GM18508 (cell line): Measurements from ENCODE around the gene SMIM24.
"Not testable (repeated sequence)": the region's sequence is repeated elsewhere in the genome, so short reads cannot be mapped to it uniquely, and the experiment has no call there.

Experiments
- ATAC-seq: cut with Tn5 transposase; IDR thresholded peaks from one replicate; pipeline ENCODE4 v1.9.1; 2021; ENCODE audit warnings: moderate number of reproducible peaks; ENCODE audit not compliant: insufficient read depth, unreplicated experiment

The SMIM24 gene

GRCh38 chr19:3458229-3459088 lies 21.9 kb downstream of the SMIM24 start:
- ATAC-seq: no peak

DNA sequence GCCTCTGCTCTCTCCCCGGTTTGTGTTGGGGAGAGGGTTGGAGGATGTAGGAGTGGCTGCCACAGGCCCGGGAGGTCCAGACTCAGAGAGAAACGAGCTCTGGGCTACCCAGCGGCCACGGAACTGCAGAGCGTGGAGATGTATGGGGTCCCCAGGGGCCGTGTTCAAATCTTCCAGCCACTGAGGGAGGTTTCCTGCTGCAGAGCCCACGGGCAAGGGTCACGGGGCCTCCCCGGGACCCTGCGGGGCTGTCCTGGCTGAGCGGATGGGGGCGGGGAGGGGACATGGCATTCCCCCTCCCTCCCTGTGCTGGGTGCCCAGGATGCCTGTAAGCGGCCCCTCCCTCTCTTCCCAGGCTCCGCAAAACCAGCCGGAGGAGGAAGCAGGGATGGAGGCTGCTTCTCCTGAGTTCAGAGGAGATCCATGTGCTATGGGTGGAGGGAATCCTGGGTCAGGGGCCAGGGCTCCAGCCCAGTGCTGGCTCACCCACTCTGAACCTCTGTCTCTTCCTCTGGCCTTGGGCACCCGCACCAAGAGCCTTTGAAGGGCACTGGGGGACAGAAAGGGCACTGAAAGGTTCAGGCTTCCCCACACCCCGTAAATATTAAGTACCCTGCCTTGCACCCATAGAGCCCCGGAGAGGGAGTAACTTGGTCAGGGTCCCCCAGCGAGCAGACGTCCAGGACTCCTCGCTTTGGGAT lies 22.6 kb downstream of the SMIM24 start:
- no peak for ATAC-seq

GRCh38 chr19:3456925-3457527 lies 23.3 kb downstream of the SMIM24 start:
- ATAC-seq: no peak

DNA sequence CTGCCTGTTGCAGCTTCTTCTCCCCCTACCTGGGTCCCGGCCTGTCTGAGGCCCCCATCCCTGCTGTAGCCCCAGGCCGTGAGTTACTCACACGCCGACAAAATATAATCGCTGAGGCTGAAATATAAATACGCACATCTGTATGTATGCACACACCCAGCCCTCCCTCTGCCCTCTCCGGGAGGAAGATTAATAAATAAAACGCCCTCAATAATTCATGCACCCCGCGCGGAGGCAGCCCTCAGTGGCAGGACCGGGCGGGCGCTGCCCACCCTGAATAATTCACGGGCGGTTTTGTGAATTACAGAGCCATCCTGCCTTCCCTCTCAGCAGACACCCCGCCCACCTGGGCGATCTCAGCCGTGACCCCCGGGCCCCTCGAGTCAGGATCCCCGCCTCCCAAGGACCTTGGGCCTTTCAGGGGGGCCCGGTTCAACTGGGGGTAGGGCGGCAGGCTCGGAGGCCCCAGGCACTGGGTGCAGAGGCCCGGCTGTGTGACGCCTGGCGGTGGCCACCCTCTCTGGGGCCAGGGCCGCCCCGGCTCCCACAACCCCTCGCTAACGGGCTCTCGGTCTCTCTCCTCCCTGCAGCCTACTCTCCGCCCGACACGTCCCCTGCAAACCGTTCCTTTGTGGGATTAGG lies 24.2 kb downstream of the SMIM24 start:
- no peak for ATAC-seq

GRCh38 chr19:3455393-3455955 lies 24.9 kb downstream of the SMIM24 start:
- ATAC-seq: no peak

DNA sequence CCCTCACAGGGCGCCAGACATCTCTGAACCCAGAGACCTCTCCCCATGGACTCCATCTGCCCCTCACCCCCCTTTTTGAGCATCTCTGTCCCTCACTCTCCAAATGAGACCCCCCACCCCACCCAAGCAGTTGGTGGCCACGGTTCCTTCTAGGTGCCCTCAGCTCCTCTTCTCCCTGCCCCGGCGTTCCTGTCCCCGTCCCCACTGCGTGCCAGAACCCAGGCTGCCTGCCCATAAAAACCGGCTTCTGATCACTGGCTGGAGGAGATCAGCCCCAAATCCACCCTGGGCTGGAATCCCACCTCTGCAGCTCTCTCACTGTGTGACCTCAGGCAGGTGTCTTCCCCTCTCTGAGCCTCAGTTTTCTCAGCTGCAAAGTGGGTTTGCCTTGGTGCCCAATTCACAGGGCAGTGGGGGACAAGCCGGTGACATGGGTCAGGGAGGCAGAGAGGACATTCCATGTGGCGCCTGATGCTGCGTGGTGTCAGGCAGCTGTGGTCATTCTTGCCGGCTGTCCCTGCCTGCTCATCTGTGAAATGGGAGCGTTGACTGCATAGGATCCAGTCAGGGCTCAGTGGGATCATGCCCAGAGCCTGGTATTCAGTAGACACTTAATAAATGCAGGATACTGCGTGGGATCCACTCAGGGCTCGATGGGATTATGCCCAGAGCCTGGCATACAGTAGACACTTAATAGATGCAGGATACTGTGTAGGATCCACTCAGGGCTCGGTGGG lies 25.5 kb downstream of the SMIM24 start:
- no peak for ATAC-seq

GRCh38 chr19:3453840-3454239 lies 26.5 kb downstream of the SMIM24 start:
- ATAC-seq: no peak

DNA sequence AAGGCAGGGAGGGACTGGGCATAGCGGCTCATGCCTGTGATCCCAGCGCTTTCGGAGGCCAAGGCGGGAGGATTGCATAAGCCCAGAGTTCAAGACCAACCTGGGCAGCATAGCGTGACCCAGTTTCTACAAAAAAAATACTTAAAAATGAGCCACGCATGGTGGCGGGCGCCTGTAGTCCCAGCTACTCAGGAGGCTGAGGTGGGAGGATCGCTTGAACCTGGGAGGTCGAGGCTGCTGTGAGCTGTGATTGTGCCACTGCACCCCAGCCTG lies 27.4 kb downstream of the SMIM24 start:
- not testable (repeated sequence) for ATAC-seq

GRCh38 chr19:3452171-3452941 lies 28.0 kb downstream of the SMIM24 start:
- ATAC-seq: no peak

GRCh38 chr19:3451451-3451866 lies 28.9 kb downstream of the SMIM24 start:
- no peak for ATAC-seq

DNA sequence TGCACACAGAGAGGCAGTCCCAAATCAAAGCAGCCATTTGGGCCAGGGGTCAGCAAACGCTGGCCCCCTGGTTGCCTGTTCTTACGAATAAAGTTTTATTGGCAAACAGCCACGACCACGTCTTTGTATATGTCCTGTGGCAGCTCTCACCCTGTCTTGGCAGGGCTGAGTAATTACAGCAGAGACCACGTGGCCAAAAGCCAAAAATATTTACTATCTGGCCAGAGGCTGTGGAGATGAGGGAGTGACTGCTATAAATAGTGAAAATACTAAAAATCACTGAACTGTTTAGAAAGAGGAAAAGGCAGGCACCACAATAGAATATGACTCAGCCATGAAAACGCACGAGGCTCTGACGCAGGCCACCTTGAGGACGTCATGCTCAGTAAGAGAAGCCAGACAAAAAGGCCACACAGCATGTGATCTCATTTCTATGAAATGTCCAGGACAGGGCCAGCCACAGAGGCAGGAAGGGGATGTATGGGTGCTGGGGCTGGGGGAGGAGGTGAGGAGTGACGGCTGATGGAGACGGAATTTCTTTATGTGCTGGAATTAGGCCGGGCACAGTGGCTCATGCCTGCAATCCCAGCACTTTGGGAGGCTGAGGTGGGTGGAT lies 29.4 kb downstream of the SMIM24 start:
- no peak for ATAC-seq

DNA sequence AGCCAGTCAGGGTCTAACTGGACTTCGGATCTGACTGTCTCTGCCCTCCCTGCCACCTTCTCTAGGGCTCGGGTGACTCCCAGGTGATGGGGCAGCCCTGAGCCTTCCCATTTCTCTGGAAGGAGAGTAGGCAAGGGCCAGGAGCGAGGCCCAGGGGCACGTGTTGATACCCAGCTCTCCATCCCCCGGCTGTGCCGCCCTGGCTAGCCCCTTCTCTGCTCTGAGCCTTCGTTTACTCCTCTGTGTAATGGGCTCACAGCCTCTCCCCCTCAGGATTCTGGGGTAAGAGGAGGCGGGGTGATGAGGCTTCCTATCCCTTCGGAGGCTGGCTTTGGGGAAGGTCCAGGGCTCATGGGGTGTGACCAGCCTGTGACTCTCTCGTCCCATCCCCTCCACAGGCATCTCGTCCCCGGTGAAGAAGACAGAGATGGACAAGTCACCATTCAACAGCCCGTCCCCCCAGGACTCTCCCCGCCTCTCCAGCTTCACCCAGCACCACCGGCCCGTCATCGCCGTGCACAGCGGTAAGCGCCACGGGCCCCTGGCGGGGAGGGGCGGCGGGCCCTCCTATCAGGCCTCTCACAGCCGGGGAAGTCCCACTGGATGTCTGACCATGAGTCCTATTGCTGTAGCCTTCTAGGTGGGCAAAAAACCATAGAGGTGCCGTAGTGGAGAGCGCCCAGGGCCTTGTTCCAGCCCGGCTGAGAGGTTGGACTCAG lies 31.6 kb downstream of the SMIM24 start:
- ATAC-seq: no peak

- ATAC-seq: not testable (repeated sequence)
These were observed 33.7 kb downstream of the SMIM24 start for GRCh38 chr19:3446657-3447056.

DNA sequence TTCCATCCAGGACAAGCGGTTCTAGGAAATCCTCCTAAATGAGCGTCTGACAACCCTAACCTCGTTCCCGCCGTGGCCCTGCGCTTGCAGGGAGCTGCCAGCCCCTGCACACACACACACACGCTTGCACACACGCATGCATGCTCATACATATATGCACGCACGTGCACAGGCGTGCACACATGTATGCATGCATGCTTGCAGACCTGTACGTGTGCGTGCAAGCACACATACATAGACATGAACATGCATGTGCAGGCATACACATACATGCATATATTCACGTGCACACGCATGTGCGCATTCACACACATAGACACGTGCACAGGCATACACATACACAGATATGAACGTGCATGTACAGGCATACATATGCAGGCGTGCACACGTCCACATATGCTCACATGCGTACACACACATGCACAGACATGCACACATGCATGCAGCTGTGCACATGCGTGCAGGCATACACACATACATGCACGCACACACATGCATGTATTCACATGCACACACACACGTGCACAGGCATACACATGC lies 35.6 kb downstream of the SMIM24 start:
- no peak for ATAC-seq

- no peak for ATAC-seq
These were observed 36.3 kb downstream of the SMIM24 start for GRCh38 chr19:3443840-3444694.

GRCh38 chr19:3442487-3443071 lies 37.7 kb downstream of the SMIM24 start:
- no peak for ATAC-seq

GRCh38 chr19:3441986-3442329 lies 38.4 kb downstream of the SMIM24 start:
- no peak for ATAC-seq
